Stimulated activated CD8-positive, alpha-beta memory T cell treated with anti-CD3 and anti-CD28 coated beads, Interleukin-4, amount 100 ng/mL, for 48 hours (primary cell): ENCODE measurements around the gene AKAP6.

Experiments
- DNase-seq: peaks from one replicate; pipeline ENCODE4 v3.0.0-alpha.2; 2020

The AKAP6 gene, protein sequence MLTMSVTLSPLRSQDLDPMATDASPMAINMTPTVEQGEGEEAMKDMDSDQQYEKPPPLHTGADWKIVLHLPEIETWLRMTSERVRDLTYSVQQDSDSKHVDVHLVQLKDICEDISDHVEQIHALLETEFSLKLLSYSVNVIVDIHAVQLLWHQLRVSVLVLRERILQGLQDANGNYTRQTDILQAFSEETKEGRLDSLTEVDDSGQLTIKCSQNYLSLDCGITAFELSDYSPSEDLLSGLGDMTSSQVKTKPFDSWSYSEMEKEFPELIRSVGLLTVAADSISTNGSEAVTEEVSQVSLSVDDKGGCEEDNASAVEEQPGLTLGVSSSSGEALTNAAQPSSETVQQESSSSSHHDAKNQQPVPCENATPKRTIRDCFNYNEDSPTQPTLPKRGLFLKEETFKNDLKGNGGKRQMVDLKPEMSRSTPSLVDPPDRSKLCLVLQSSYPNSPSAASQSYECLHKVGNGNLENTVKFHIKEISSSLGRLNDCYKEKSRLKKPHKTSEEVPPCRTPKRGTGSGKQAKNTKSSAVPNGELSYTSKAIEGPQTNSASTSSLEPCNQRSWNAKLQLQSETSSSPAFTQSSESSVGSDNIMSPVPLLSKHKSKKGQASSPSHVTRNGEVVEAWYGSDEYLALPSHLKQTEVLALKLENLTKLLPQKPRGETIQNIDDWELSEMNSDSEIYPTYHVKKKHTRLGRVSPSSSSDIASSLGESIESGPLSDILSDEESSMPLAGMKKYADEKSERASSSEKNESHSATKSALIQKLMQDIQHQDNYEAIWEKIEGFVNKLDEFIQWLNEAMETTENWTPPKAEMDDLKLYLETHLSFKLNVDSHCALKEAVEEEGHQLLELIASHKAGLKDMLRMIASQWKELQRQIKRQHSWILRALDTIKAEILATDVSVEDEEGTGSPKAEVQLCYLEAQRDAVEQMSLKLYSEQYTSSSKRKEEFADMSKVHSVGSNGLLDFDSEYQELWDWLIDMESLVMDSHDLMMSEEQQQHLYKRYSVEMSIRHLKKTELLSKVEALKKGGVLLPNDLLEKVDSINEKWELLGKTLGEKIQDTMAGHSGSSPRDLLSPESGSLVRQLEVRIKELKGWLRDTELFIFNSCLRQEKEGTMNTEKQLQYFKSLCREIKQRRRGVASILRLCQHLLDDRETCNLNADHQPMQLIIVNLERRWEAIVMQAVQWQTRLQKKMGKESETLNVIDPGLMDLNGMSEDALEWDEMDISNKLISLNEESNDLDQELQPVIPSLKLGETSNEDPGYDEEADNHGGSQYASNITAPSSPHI (N-terminal part only)

DNA sequence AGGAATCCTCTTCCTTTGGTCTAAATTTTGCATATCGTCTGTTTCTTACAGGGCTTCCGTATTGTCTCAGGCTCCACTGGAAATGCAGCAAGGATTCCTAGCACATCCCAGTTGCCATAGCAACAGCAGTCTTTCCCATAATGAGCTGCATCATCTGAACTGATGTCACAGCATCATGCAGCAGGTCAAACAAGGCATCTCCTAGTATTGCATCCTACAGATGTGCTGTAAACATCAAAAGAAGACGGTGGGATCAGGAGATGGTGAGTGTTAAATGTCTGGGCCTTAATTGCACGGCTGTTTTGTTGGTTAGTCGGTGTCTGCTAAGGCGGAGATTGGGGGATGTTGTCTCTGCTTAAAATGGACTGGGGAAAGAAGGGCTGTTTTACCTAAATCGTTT is at the start of gene AKAP6:
TSS of gene AKAP6 (plus strand) at position 153 of the 400 bp plus-strand sequence. CDS start 104,196 bp downstream, outside the sequence.
- DNase-seq = no peak

DNA sequence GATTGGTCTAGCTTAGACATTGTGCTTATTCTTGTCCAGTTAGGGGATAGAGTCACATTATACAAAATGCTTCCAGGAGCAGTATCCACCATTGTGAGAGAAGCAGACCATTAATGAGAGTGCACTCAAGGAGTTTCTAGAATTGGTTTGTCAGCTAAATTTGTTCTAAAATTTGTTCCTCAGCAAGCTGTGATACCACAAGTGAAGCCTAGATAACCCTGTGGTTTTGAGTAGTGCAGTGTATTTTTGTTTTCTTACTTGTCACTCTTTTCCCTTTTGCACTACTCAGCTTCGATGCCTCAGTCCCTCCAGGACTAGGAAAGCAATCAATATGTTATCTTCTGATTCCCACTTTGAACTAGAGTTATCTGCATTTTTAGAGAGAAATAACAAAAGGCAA is 42.5 kb upstream of the AKAP6 start:
- no peak for DNase-seq

- no peak for DNase-seq
Measured at GRCh38 chr14:32296366-32296765, 32.7 kb upstream of the AKAP6 start.

- no peak for DNase-seq
Measured at GRCh38 chr14:32298346-32298745, 30.8 kb upstream of the AKAP6 start.

- no peak for DNase-seq
Measured at GRCh38 chr14:32300136-32300535, 29.0 kb upstream of the AKAP6 start.

- no peak for DNase-seq
Measured at GRCh38 chr14:32303865-32304264, 25.2 kb upstream of the AKAP6 start.

DNA sequence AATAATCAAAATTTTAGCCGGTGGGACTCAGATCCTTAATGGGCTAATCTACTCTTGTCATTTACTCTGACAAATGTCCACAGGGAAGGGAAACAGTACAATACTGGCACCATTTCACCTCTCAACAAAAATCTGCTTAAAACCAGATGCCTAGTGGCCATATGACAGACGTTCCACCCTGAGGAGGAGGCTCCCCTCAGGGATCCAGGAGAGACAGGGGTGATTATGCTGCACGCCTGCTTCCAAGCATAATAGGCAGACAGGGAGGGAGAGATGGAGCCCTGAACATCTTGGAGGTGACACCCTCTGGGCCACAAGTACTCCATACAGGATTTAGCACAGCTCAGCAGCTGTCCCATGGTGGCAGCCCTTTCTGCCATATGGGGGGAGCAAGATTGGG is 24.8 kb upstream of the AKAP6 start:
- no peak for DNase-seq

DNA sequence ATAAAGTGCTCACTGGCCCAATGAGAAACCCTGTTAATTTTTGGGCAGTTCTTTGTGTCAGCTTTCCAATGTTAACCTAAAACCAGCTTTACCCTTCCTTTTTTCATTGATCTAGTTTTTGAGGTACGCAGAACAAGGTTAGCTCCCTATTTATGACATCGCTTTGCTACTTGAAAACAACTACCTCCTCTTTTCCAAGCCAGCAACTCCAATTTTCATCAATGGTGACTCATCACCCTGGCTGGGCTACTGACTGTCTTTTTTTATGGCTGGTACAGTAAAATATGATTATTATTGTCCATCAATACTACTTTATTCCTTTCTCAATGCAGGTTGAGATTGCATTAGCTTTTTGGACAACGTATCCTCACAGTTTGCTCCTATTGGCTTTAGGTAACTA is 22.5 kb upstream of the AKAP6 start:
- DNase-seq = no peak

DNA sequence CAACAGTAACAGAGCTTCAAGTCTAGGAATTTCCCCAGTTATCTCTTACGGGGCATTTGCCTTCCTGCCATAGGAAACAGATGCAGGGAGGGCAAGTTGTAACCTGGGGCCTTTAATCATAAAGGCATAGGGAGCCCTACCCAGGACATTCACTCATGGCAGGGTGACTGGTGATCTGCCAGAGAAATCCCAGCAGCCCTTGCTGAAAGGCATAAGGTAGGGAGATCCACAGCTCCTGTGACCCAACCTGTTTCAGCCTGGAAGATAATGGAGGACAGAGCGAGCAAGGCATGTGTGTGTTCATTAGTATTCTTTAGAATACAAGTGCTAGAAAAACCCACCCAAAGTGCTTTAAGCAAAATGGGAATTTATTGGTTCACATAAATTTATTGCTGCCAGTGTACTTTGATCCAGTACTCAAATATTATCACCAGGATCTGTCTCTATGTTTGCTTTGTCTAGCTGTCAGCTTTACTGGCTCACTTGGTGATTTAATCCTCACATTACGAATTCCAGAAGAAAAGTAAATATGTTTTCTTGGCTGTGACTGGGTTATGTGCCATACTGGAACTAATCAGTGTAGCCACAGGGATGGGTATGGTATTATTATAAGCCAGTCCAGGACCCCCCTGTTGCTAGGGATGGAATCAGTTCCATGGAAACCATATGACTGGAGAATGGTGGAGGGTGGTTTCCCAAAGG is 21.1 kb upstream of the AKAP6 start:
- DNase-seq = no peak

- DNase-seq = no peak
Measured at GRCh38 chr14:32310876-32311275, 18.2 kb upstream of the AKAP6 start.

- DNase-seq = no peak
Measured at GRCh38 chr14:32311294-32312009, 17.6 kb upstream of the AKAP6 start.

GRCh38 chr14:32312010-32312331 is 17.1 kb upstream of the AKAP6 start:
- no peak for DNase-seq

DNA sequence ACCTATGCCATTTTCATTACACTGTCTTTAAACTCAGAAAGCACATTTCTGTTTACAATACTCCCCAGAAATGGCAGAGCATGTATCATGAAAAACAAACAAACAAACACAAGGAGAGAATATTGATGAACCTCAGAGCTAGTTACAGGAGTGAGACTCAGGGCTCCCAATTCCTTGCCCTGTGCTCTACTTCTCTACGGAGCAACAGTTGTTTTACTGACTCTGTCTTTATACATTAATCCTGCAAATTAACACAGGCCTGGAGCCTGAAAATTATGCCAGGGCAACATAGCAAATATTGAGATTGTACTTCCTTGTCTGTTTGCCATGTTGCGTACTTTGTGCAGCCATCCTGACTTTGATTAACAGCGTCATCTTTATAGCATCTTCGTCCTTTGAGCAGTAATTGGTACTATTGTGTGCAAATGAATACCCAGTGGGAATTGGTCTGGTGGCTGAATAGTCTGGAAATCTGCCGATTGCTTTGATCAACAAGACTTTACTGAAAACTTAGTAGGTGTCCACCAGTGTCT is 15.2 kb upstream of the AKAP6 start:
- no peak for DNase-seq

DNA sequence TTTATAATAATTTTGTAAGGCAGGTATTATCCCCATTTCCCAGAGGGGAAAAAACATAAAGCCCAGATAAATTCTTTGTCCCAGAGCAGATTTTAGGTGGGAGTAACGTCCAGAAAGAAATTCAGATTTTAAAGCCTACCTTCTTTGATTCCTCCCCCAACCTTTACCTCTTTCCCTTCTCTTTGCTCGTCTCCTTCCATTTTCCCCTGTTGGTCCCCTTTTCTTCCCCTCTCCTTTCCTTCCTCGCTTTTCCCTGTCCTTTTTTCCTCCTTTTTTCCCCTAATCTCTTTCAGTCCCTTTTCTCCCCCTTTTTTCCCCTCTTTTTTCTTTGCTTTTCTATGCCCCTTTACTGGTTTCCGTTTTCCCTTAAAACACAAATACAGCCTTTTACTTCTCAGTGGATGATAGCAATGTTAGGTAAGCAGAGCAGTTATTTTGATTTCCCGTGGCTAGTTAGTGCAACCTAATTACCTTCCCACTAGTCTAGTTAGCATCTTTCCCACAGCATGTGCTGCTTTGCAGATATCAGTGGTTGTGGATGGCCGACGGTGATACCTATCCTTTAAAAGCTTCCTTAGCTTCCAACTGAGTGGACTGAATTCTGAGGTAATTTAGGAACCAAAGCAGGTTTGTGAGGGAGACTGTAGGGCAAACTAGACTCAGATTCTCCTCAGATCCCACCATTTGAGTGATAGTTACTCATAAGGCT is 10.9 kb upstream of the AKAP6 start:
- DNase-seq = no peak

DNA sequence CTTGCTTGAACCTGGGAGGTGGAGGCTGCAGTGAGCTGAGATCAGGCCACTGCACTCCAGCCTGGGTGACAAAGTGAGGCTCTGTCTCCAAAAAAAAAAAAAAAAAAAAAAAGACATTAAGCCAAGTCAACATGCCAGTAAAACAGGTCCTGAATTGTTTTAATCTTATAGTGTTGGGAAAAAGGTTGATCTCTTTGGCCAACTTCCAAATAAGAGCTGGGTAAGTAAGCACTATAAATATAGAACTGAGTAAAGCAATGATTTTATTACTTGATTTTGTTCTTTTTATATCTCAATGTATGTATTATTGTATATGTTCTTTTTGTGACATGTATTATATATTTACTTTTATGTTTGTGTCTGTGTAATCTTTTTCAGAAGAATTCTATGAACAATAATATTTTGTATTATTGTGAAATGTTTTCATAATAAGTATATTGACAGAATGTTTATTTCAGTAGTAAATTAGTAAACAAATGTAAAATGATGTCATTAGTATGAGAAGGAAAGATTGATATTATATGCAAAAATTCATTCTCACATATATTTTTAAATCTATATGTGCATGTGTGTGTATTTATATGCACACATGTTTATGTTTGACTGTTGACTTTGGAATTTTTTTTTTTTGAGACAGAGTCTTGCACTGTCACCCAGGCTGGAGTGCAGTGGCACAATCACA is 9.6 kb upstream of the AKAP6 start:
- DNase-seq = no peak

- DNase-seq = no peak
Measured at GRCh38 chr14:32324601-32325000, 4.5 kb upstream of the AKAP6 start.

DNA sequence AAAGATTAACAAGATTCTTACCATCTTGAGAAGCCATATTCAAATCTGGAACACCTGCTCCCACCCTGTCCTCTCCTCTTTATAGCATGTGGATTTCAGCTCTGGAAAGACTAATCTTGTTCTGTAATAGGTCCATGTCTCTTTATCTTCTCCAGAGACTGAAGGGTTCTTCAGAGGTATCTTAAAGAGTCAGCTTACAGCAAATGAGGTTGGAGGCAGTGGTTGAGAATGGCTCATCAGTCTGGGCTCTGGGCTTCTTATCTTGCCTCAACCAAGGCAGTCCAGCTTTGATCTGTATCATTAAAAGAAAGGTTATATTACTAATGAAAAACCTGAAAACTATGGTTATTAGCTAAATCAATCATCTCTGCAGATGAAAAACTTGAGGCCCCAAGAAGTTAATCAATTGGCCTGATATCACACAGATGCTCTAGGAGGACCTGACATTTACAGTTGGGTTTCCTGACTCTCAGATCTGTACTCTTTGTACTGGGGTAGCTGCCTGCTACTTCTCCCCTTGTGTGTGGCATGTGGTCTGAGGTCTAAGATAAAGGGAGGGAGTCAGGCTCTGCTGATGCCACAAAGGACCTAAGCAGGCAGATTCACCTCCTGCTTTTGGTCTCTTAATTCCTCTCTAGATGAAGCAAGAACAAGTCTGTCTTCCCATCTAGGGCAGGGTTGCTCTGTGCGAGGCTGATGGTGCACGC is 1.7 kb upstream of the AKAP6 start:
- no peak for DNase-seq

GRCh38 chr14:32329690-32330285 is 690 bp downstream of the AKAP6 start:
- no peak for DNase-seq
